Endothelial cell of umbilical vein (primary cell): ENCODE data around the gene UIMC1. TPM values are rescaled to one million over a fixed set of nuclear protein-coding genes. Genes with fewer than 3 reads are reported as not detected.

Experiments used
- BruUV-seq: library from RNA; stranded (reverse); fragments of 400-500 nt; replicated peaks from 2 replicates; lab custom pipeline; 2021; lab: Mats Ljungman, UMichigan
- CTCF ChIA-PET: fragments of 300-600, 350-600 bp; sonication (Branson Sonifier 250); formaldehyde crosslinking; loops from one replicate; lab custom pipeline; 2021; ENCODE audit warnings: antibody characterized with exemption, inconsistent platforms; lab: Charles Lee
- POLR2A ChIA-PET: fragments of 300-600, 350-600 bp; sonication (Branson Sonifier 250); formaldehyde crosslinking; loops from one replicate; lab custom pipeline; 2021; ENCODE audit warnings: antibody characterized with exemption, inconsistent platforms; lab: Charles Lee
- DNase-seq: peaks from one replicate; pipeline ENCODE4 v3.0.0-alpha.2; 2011; ENCODE audit warnings: low read depth, low spot score
- FAIRE-seq: peaks from 2 replicates; lab custom pipeline; 2011; peaks lifted over from hg19 to GRCh38; lab: Jason Lieb, UNC
- H2AFZ ChIP-seq: 2 replicates; pipeline ENCODE4 v1.6.0; 2012; ENCODE audit warnings: low read depth, low read length, control low read depth, inconsistent platforms
- H3K27ac ChIP-seq: 2 replicates; pipeline ENCODE4 v1.5.1; 2011; ENCODE audit warnings: low read depth, mild to moderate bottlenecking, control low read depth, low read length, moderate library complexity; ENCODE audit not compliant: insufficient read depth
- H3K27me3 ChIP-seq, 2 experiments: 2 replicates each; pipeline versions ENCODE4 v1.6.0 to v1.6.1; 2011; ENCODE audit warnings: low read length in 2 of 2, mixed read lengths in 1 of 2; ENCODE audit not compliant: control insufficient read depth in 2 of 2, insufficient read depth in 2 of 2
- H3K36me3 ChIP-seq, 2 experiments: 2 replicates in 1 of 2; 3 replicates in 1 of 2; pipeline ENCODE4 v1.5.1; 2011; ENCODE audit warnings: low read length in 2 of 2, mild to moderate bottlenecking in 1 of 2, moderate library complexity in 1 of 2; ENCODE audit not compliant: control insufficient read depth in 2 of 2, insufficient read depth in 2 of 2; ENCODE audit errors: extremely low read depth in 1 of 2
- H3K4me1 ChIP-seq: 3 replicates; pipeline ENCODE4 v1.5.1; 2011; ENCODE audit warnings: mild to moderate bottlenecking, low read length; ENCODE audit not compliant: control insufficient read depth, insufficient read depth; ENCODE audit errors: extremely low read depth
- H3K4me2 ChIP-seq: 2 replicates; pipeline ENCODE4 v1.6.1; 2011; ENCODE audit warnings: low read length, control low read depth, mixed read lengths; ENCODE audit not compliant: insufficient read depth
- H3K4me3 ChIP-seq, 3 experiments: fragments of 200-600 bp in 1 of 3; sonication (generic), shearing (Covaris generic) in 1 of 3; replicated peaks in 1 of 3; 2 replicates each; pipeline ENCODE4 v1.5.1; 2011 to 2016; ENCODE audit warnings: control low read depth in 3 of 3, low read length in 3 of 3, mild to moderate bottlenecking in 2 of 3, inconsistent platforms in 1 of 3, low read depth in 1 of 3, moderate library complexity in 1 of 3; ENCODE audit not compliant: insufficient read depth in 1 of 3
- H3K79me2 ChIP-seq: 2 replicates; pipeline ENCODE4 v1.6.0; 2012; ENCODE audit warnings: low read length, inconsistent platforms; ENCODE audit not compliant: control insufficient read depth, insufficient read depth
- H3K9ac ChIP-seq: replicated peaks from 2 replicates; pipeline ENCODE3; 2011; ENCODE audit warnings: low read length, control low read depth; ENCODE audit not compliant: insufficient read depth; ENCODE audit errors: extremely low read depth
- H3K9me1 ChIP-seq: replicated peaks from 3 replicates; pipeline ENCODE4 v1.6.0; 2011; ENCODE audit warnings: mild to moderate bottlenecking, low read length; ENCODE audit not compliant: control insufficient read depth, insufficient read depth; ENCODE audit errors: extremely low read depth
- H3K9me3 ChIP-seq: replicated peaks from 2 replicates; pipeline ENCODE4 v1.5.1; 2012; ENCODE audit warnings: low read length, inconsistent platforms; ENCODE audit not compliant: control insufficient read depth, insufficient read depth
- H4K20me1 ChIP-seq: replicated peaks from 2 replicates; pipeline ENCODE3; 2011; ENCODE audit warnings: mild to moderate bottlenecking, low read length; ENCODE audit not compliant: control insufficient read depth, insufficient read depth; ENCODE audit errors: extremely low read depth
- EZH2 ChIP-seq: IDR thresholded peaks from 2 replicates; pipeline ENCODE4 v1.6.1; 2012; ENCODE audit warnings: borderline replicate concordance, low read depth, mild to moderate bottlenecking, moderate library complexity, low read length, inconsistent platforms; ENCODE audit not compliant: severe bottlenecking
- FOS ChIP-seq: IDR thresholded peaks from 2 replicates; pipeline ENCODE4 v1.6.1; 2011; ENCODE audit warnings: mild to moderate bottlenecking, low read length, moderate library complexity, borderline replicate concordance; ENCODE audit not compliant: insufficient read depth
- GATA2 ChIP-seq: IDR thresholded peaks from 2 replicates; pipeline ENCODE4 v1.7.0; 2011; ENCODE audit warnings: low read depth, mild to moderate bottlenecking, moderate library complexity, mixed read lengths, low read length; ENCODE audit not compliant: insufficient read length, insufficient read depth
- JUN ChIP-seq: IDR thresholded peaks from 2 replicates; pipeline ENCODE4 v1.6.1; 2011; ENCODE audit warnings: borderline replicate concordance, low read depth; ENCODE audit not compliant: insufficient read length, insufficient read depth
- MYC ChIP-seq: IDR thresholded peaks from one replicate; pipeline ENCODE4 v1.6.1; 2011; ENCODE audit warnings: mild to moderate bottlenecking, low read depth, low read length
- POLR2AphosphoS5 ChIP-seq: IDR thresholded peaks from 2 replicates; pipeline ENCODE4 v1.6.1; 2012; ENCODE audit warnings: low read depth, mild to moderate bottlenecking, control low read depth, low read length, moderate library complexity; ENCODE audit not compliant: insufficient read depth
- dilution Hi-C: fragments of 300-500 bp; cut with MboI; formaldehyde crosslinking; loops from one replicate; pipeline ENCODE4 v1.15.0; 2019; ENCODE audit warnings: low sequenced_read_pairs; ENCODE audit not compliant: extremely low pct_ligation_motif_present
- intact Hi-C: fragments of 100-400 bp; cut with micrococcal nuclease; formaldehyde crosslinking; loops from one replicate; pipeline ENCODE4 v1.10.0; 2022
- polyA plus RNA-seq, 4 experiments: library from polyadenylated mRNA; depleted of rRNA in 3 of 4; stranded (reverse) in 3 of 4; unstranded in 1 of 4; fragments of >200 nt; gene quantifications; 2 replicates each; pipeline versions ENCODE4 v1.2.1 to v1.2.3, GENCODE V29; 2011 to 2012; ENCODE audit warnings: missing spikeins in 1 of 4
- total RNA-seq: library from RNA; stranded (reverse); gene quantifications from 2 replicates; pipeline ENCODE4 v1.2.3, GENCODE V29; 2021
- TF ChIP-seq, protein P1 (sequence below), 2 donors: IDR thresholded peaks; 1 replicate in 1 of 2; 2 replicates in 1 of 2; pipeline ENCODE4 v1.5.1; 2011; ENCODE audit warnings: low read length in 2 of 2, mild to moderate bottlenecking in 2 of 2, moderate library complexity in 2 of 2, control low read depth in 1 of 2, inconsistent platforms in 1 of 2, low read depth in 1 of 2; ENCODE audit not compliant: insufficient read depth in 1 of 2; ENCODE audit errors: extremely low read depth in 1 of 2
- TF ChIP-seq, protein P2 (sequence below): IDR thresholded peaks from 2 replicates; pipeline ENCODE4 v1.6.1; 2011; ENCODE audit not compliant: insufficient read depth, insufficient read length

The UIMC1 gene
- total and polyA plus RNA-seq, 2 donors (not counting 3 experiments of a cell fraction or from before 2014, with no cell fraction given): 17.2 to 60.1 TPM

DNA sequence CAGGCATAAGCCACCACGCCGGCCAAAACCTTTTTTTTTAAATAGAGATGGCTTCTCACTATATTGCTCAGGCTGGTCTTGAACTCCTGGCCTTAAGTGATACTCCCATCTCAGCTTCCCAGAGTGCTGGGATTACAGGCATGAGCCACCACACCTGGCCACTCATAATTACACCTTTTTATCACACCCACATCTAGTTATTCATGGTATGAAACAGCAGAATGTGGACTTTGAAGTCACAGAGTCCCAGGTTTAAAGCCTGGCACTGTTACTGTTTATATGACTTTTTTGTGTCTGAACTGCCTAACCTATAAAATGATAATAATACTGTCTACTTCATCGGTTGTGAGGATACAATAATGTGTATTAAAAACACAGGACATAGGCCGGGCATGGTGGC lies 39.1 kb upstream of the UIMC1 start:
- Histone ChIP-seq H3K9me1 (no peaks in the 10 kb centered on the region), H2AFZ (no peak overlapping the region), H3K27ac (no peak overlapping the region), H3K79me2 (no peaks in the 10 kb centered on the region), H4K20me1 (no peaks in the 10 kb centered on the region), H3K4me1 (peaks cover 8% of the 10 kb centered on the region), H3K27me3 (no peaks in the 10 kb centered on the region), H3K9me3 (no peaks in the 10 kb centered on the region), H3K4me2 (no peak overlapping the region), H3K4me3 (no peak overlapping the region), H3K36me3 (peaks cover 13 to 17% of the 10 kb centered on the region in 2 experiments), H3K9ac (no peak overlapping the region)
- intact Hi-C loops: no loop called here
- no peak for DNase-seq
- TF ChIP-seq FOS (no peak), JUN (no peak)
- dilution Hi-C loops: no loop called here
- ChIA-PET POLR2A (no interaction called here), CTCF (interaction anchor here (0.6 kb wide), 1 partner anchor 42 kb away, joined by 3 read pairs; no protein-coding TSS in a partner anchor)
- no TSS peak for BruUV-seq
- FAIRE-seq: no peak

DNA sequence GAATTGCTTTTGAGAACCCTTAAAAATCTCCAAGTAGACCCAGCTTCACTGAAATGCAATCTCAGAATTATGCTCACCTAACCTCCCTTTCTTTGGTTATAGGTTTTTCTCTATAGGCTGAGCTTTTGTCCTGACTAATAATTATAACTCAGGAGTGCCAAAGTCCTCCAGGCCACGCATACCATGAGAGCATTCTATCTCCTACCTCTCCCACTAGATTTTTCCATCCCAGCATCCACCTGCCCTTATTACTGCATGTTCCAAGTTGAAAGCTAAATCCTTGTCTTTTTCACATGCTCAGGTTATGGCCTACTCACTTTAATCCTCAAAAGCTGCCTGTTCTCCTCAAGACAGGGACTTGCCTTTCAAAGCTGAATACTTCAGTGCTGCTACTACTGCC lies 38.1 kb upstream of the UIMC1 start:
- CTCF ChIA-PET: interaction anchor here (0.9 to 2.0 kb wide), 2 partner anchors 14 to 27 kb away, joined by 4 to 16 read pairs; no protein-coding TSS in a partner anchor
- no peak for FAIRE-seq
- POLR2A ChIA-PET: no interaction called here

More for the DNA sequence above, 38.1 kb upstream of the UIMC1 start:
- intact Hi-C loops: no loop called here
- dilution Hi-C loops: no loop called here
- no peak overlapping the region for H2AFZ ChIP-seq
- H3K4me2 ChIP-seq: no peak overlapping the region
- H3K27ac ChIP-seq: no peak overlapping the region
- no peaks in the 10 kb centered on the region for H3K27me3 ChIP-seq
- H3K4me3 ChIP-seq: no peak overlapping the region
- H3K36me3 ChIP-seq: peaks cover 9 to 11% of the 10 kb centered on the region in 2 experiments
- DNase-seq: no peak
- no peaks in the 10 kb centered on the region for H4K20me1 ChIP-seq
- H3K4me1 ChIP-seq: peaks cover 8% of the 10 kb centered on the region
- no peaks in the 10 kb centered on the region for H3K79me2 ChIP-seq
- H3K9me3 ChIP-seq: no peaks in the 10 kb centered on the region
- BruUV-seq: no TSS peak
- H3K9me1 ChIP-seq: no peaks in the 10 kb centered on the region
- H3K9ac ChIP-seq: no peak overlapping the region
- TF ChIP-seq FOS (no peak), POLR2AphosphoS5 (no peak), MYC (no peak), JUN (no peak), EZH2 (no peak), GATA2 (no peak)
- TF ChIP-seq, protein P1, sequence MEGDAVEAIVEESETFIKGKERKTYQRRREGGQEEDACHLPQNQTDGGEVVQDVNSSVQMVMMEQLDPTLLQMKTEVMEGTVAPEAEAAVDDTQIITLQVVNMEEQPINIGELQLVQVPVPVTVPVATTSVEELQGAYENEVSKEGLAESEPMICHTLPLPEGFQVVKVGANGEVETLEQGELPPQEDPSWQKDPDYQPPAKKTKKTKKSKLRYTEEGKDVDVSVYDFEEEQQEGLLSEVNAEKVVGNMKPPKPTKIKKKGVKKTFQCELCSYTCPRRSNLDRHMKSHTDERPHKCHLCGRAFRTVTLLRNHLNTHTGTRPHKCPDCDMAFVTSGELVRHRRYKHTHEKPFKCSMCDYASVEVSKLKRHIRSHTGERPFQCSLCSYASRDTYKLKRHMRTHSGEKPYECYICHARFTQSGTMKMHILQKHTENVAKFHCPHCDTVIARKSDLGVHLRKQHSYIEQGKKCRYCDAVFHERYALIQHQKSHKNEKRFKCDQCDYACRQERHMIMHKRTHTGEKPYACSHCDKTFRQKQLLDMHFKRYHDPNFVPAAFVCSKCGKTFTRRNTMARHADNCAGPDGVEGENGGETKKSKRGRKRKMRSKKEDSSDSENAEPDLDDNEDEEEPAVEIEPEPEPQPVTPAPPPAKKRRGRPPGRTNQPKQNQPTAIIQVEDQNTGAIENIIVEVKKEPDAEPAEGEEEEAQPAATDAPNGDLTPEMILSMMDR (IDR thresholded peaks at IDR 0.05; ENCODE audit: extremely low read depth in 1 of 2, insufficient read depth in 1 of 2, low read depth in 1 of 2, low read length in 2 of 2): no peak
- TF ChIP-seq, protein P2, sequence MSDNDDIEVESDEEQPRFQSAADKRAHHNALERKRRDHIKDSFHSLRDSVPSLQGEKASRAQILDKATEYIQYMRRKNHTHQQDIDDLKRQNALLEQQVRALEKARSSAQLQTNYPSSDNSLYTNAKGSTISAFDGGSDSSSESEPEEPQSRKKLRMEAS: no peak
